OCI-LY1 (cell line): ENCODE measurements around the gene BLNK.

Experiments
- H2AFZ ChIP-seq: fragments of 200-600 bp; sonication (generic), shearing (Covaris generic); 2 replicates; pipeline ENCODE4 v1.6.0; 2014; ENCODE audit warnings: antibody characterized with exemption, mild to moderate bottlenecking, low read length
- H3F3A ChIP-seq: fragments of 200-600 bp; sonication (generic), shearing (Covaris generic); 2 replicates; pipeline ENCODE4 v1.6.0; 2014; ENCODE audit warnings: mild to moderate bottlenecking, antibody characterized with exemption, low read length, moderate library complexity; ENCODE audit not compliant: insufficient read depth
- H3K27ac ChIP-seq: fragments of 200-600 bp; sonication (generic); 2 replicates; pipeline ENCODE4 v1.5.1; 2014; ENCODE audit warnings: low read length, mixed run types, mild to moderate bottlenecking, low read depth; ENCODE audit not compliant: poor library complexity, severe bottlenecking
- H3K27me3 ChIP-seq: fragments of 200-600 bp; sonication (generic); 2 replicates; pipeline ENCODE4 v1.6.0; 2014; ENCODE audit warnings: antibody characterized with exemption, mild to moderate bottlenecking, low read length, moderate library complexity; ENCODE audit not compliant: insufficient read depth
- H3K36me3 ChIP-seq: fragments of 200-600 bp; sonication (generic); 2 replicates; pipeline ENCODE4 v1.6.1; 2014; ENCODE audit warnings: mild to moderate bottlenecking, antibody characterized with exemption, low read length, moderate library complexity, mixed read lengths; ENCODE audit not compliant: insufficient read depth
- H3K4me1 ChIP-seq: fragments of 200-600 bp; sonication (generic); 2 replicates; pipeline ENCODE4 v1.5.1; 2014; ENCODE audit warnings: mild to moderate bottlenecking, low read length, moderate library complexity; ENCODE audit not compliant: insufficient read depth, severe bottlenecking
- H3K4me2 ChIP-seq: fragments of 200-600 bp; sonication (generic), shearing (Covaris generic); 2 replicates; pipeline ENCODE4 v1.6.1; 2014; ENCODE audit warnings: low read length
- H3K4me3 ChIP-seq: fragments of 200-600 bp; sonication (generic); 2 replicates; pipeline ENCODE4 v1.5.1; 2014; ENCODE audit warnings: low read length, low read depth, mild to moderate bottlenecking, mixed read lengths; ENCODE audit not compliant: poor library complexity, severe bottlenecking
- H3K79me2 ChIP-seq: fragments of 200-600 bp; shearing (Covaris generic); 2 replicates; pipeline ENCODE4 v1.6.1; 2016; ENCODE audit warnings: mixed run types, low read length, mixed read lengths; ENCODE audit not compliant: insufficient read depth
- H3K9ac ChIP-seq: fragments of 200-600 bp; sonication (generic), shearing (Covaris generic); 2 replicates; pipeline ENCODE4 v1.6.1; 2014; ENCODE audit warnings: mild to moderate bottlenecking, low read length, mixed read lengths
- H3K9me2 ChIP-seq: fragments of 200-600 bp; sonication (generic), shearing (Covaris generic); 2 replicates; pipeline ENCODE4 v1.6.1; 2014; ENCODE audit warnings: low read depth, mild to moderate bottlenecking, low read length, mixed read lengths
- H3K9me3 ChIP-seq: fragments of 200-600 bp; shearing (Covaris generic); 2 replicates; pipeline ENCODE4 v1.6.1; 2014; ENCODE audit warnings: low read length, mixed read lengths
- H4K20me1 ChIP-seq: fragments of 200-600 bp; sonication (generic), shearing (Covaris generic); 2 replicates; pipeline ENCODE4 v1.6.0; 2016; ENCODE audit warnings: mild to moderate bottlenecking, low read length; ENCODE audit not compliant: insufficient read depth
- CTCF ChIP-seq: fragments of 200-600 bp; sonication (generic), shearing (Covaris generic); IDR thresholded peaks from 2 replicates; pipeline ENCODE4 v1.5.1; 2017; ENCODE audit warnings: mild to moderate bottlenecking, antibody characterized with exemption, low read length, moderate library complexity, mixed read lengths
- EZH2 ChIP-seq: fragments of 200-600 bp; sonication (generic), shearing (Covaris generic); IDR thresholded peaks from 2 replicates; pipeline ENCODE4 v1.8.0; 2017; ENCODE audit warnings: borderline replicate concordance, mixed run types, mild to moderate bottlenecking, antibody characterized with exemption, low read length, moderate library complexity, mixed read lengths

BLNK gene

GRCh38 chr10:96243296-96243695 lies 28.1 kb downstream of the BLNK start:
- peaks cover 82% of the 10 kb centered on the region for H3K36me3 ChIP-seq
- H2AFZ ChIP-seq: no peak overlapping the region
- H3K4me3 ChIP-seq: no peak overlapping the region
- H4K20me1 ChIP-seq: no peaks in the 10 kb centered on the region
- no peak for TF ChIP-seq EZH2
- TF ChIP-seq CTCF: no peak
- no peak overlapping the region for H3K9ac ChIP-seq
- peaks cover 30% of the 10 kb centered on the region for H3K4me1 ChIP-seq
- no peaks in the 10 kb centered on the region for H3K9me2 ChIP-seq
- H3K27me3 ChIP-seq: no peaks in the 10 kb centered on the region
- H3K4me2 ChIP-seq: no peak overlapping the region; the same call in 1 of the 2 replicates
- H3F3A ChIP-seq: no peaks in the 10 kb centered on the region
- no peaks in the 10 kb centered on the region for H3K9me3 ChIP-seq
- H3K79me2 ChIP-seq: 0 out of 2 replicates have a peak, but pooled peaks cover 3% of the 10 kb centered on the region
- H3K27ac ChIP-seq: peak overlapping the region; percentile 68

- H3F3A ChIP-seq: no peaks in the 10 kb centered on the region
- no peaks in the 10 kb centered on the region for H3K9me3 ChIP-seq
- no peak overlapping the region for H3K4me2 ChIP-seq
- TF ChIP-seq CTCF (no peak), EZH2 (no peak)
- H3K27ac ChIP-seq: peak overlapping the region; percentile 68
- H3K4me3 ChIP-seq: no peak overlapping the region
- no peak overlapping the region for H2AFZ ChIP-seq
- no peaks in the 10 kb centered on the region for H3K9me2 ChIP-seq
- 0 out of 2 replicates have a peak, but pooled peaks cover 3% of the 10 kb centered on the region for H3K79me2 ChIP-seq
- H3K27me3 ChIP-seq: no peaks in the 10 kb centered on the region
- no peak overlapping the region for H3K9ac ChIP-seq
- peaks cover 82% of the 10 kb centered on the region for H3K36me3 ChIP-seq
- H3K4me1 ChIP-seq: peaks cover 30% of the 10 kb centered on the region
- H4K20me1 ChIP-seq: no peaks in the 10 kb centered on the region
Measured at GRCh38 chr10:96242822-96243221, 28.5 kb downstream of the BLNK start.

GRCh38 chr10:96238646-96239623 lies 32.4 kb downstream of the BLNK start:
- H3K4me2 ChIP-seq: no peak overlapping the region
- no peak overlapping the region for H3K27ac ChIP-seq
- peaks cover 12% of the 10 kb centered on the region for H3K4me1 ChIP-seq

More at GRCh38 chr10:96238646-96239623, 32.4 kb downstream of the BLNK start:
- peaks cover 91% of the 10 kb centered on the region for H3K36me3 ChIP-seq
- no peaks in the 10 kb centered on the region for H3K9me3 ChIP-seq
- H3K9ac ChIP-seq: no peak overlapping the region
- no peaks in the 10 kb centered on the region for H4K20me1 ChIP-seq
- 0 out of 2 replicates have a peak, but pooled peaks cover under 1% of the 10 kb centered on the region for H3K79me2 ChIP-seq
- TF ChIP-seq EZH2: no peak
- TF ChIP-seq CTCF: no peak
- no peaks in the 10 kb centered on the region for H3F3A ChIP-seq
- no peaks in the 10 kb centered on the region for H3K27me3 ChIP-seq
- H2AFZ ChIP-seq: no peak overlapping the region
- H3K9me2 ChIP-seq: no peaks in the 10 kb centered on the region
- no peak overlapping the region for H3K4me3 ChIP-seq
